Right lobe of liver (tissue), 6 donors: ENCODE measurements around the gene ZBTB43. TPM values are rescaled to one million over a fixed set of nuclear protein-coding genes. Genes with fewer than 3 reads are reported as not detected.
"Not testable (repeated sequence)": the region's sequence is repeated elsewhere in the genome, so short reads cannot be mapped to it uniquely, and the experiment has no call there.

Source experiments
- ATAC-seq, 4 donors: fragments of 200-7000 bp; cut with Tn5 transposase; one replicate each; pipeline ENCODE4 v1.9.1; 2020; ENCODE audit warnings: mild to moderate bottlenecking in 4 of 4, moderate library complexity in 4 of 4
- DNase-seq, 3 donors: peaks; one replicate each; pipeline ENCODE4 v3.0.0-alpha.2; 2020
- H3K27ac ChIP-seq, 3 donors: fragments of 200-600 bp; one replicate each; pipeline ENCODE4 v1.8.0; 2022
- H3K27me3 ChIP-seq, 2 donors: fragments of 200-600 bp; one replicate each; pipeline ENCODE4 v1.8.0; 2022
- H3K36me3 ChIP-seq, 4 donors: fragments of 200-600 bp; sonication (generic) in 1 of 4; one replicate each; pipeline versions ENCODE4 v1.5.1 to v1.8.0; 2017 to 2022; ENCODE audit warnings: control low read depth in 1 of 4
- H3K4me1 ChIP-seq, 4 donors: fragments of 200-600 bp; sonication (generic) in 1 of 4; one replicate each; pipeline versions ENCODE4 v1.5.1 to v1.8.0; 2017 to 2022; ENCODE audit warnings: control low read depth in 1 of 4
- H3K4me3 ChIP-seq, 3 donors: fragments of 200-600 bp; one replicate each; pipeline ENCODE4 v1.8.0; 2022
- H3K9me3 ChIP-seq, 4 donors: fragments of 200-600 bp; sonication (generic) in 1 of 4; one replicate each; pipeline versions ENCODE4 v1.5.1 to v1.8.0; 2017 to 2022; ENCODE audit warnings: control low read depth in 1 of 4
- CTCF ChIP-seq, 4 donors: fragments of 200-600 bp in 3 of 4; fragments of 450-650 bp in 1 of 4; IDR thresholded peaks; one replicate each; pipeline versions ENCODE4 v1.5.1 to v1.8.0; 2016 to 2022; ENCODE audit warnings: antibody characterized with exemption in 4 of 4, mild to moderate bottlenecking in 2 of 4
- POLR2A ChIP-seq: fragments of 450-650 bp; IDR thresholded peaks from one replicate; pipeline ENCODE4 v1.6.1; 2017; ENCODE audit warnings: antibody characterized with exemption, mild to moderate bottlenecking
- WGBS: methylation state at CpG from one replicate; pipeline ENCODE4 v1.1.6; 2018; ENCODE audit warnings: low coverage, low lambda C conversion rate; ENCODE audit not compliant: insufficient coverage; ENCODE audit errors: missing lambda C conversion rate; 5-methylcytosine and 5-hydroxymethylcytosine counted together
- intact Hi-C, 2 donors: fragments of 100-400 bp; cut with DNase I; formaldehyde crosslinking; loops; one replicate each; pipeline versions ENCODE4 v1.11.2 to v1.14.1; 2022
- total RNA-seq, 6 experiments: library from RNA; depleted of rRNA in 2 of 6; stranded (reverse); fragments of >200 nt in 2 of 6; fragmentation: NEBNext Ultra II Directional in 3 of 6; extraction: Animal tissue kit (Norgen Biotek cat#: 25700) in 3 of 6; gene quantifications; one replicate each; pipeline versions ENCODE4 v1.1.0 to v1.2.4, GENCODE V29; 2016 to 2023
- donor health status: DM: no; HTN: yes; CAD: no.
- donor health status: DM: no; HTN: no; CAD: no.
- donor health status: DM: no; HTN: no; CAD: no.
- donor health status: DM: no; HTN: yes; CAD: no.
- donor health status: DM: no; HTN: yes; CAD: no.

The ZBTB43 gene
- total RNA-seq, 6 experiments from 2014 or later: 4.8 to 14.5 (median 9.9) TPM

GRCh38 chr9:126809068-126809467 is 4.2 kb downstream of the ZBTB43 start:
- DNase-seq: no peak

GRCh38 chr9:126810221-126810620 is 5.4 kb downstream of the ZBTB43 start:
- Histone ChIP-seq H3K36me3 (peaks cover 0 to 36% (median under 1%) of the 10 kb centered on the region in 4 donors), H3K4me1 (peaks cover 0 to 40% (median 10%) of the 10 kb centered on the region in 4 donors)
- 96% methylated on average over 8 of the region's 12 CpGs for WGBS
- H3K4me3 ChIP-seq, H3K9me3 ChIP-seq, DNase-seq, H3K27ac ChIP-seq, H3K27me3 ChIP-seq, ATAC-seq, intact Hi-C loops: not testable (repeated sequence)

More at GRCh38 chr9:126809068-126809467, 4.2 kb downstream of the ZBTB43 start:
- 41% methylated on average over 3 of the region's 3 CpGs for WGBS
- H3K4me1 ChIP-seq: peaks cover 0 to 45% (median 10%) of the 10 kb centered on the region in 4 donors
- peaks cover 0 to under 1% (median 0%) of the 10 kb centered on the region in 4 donors for H3K9me3 ChIP-seq
- no peaks in the 10 kb centered on the region for H3K27me3 ChIP-seq
- no peak for TF ChIP-seq CTCF (IDR thresholded peaks at IDR 0.05)
- TF ChIP-seq POLR2A: no peak
- H3K27ac ChIP-seq: no peak overlapping the region
- H3K36me3 ChIP-seq: peaks cover 0 to 36% (median 0%) of the 10 kb centered on the region in 4 donors
- intact Hi-C loops: no loop called here
- no peak overlapping the region for H3K4me3 ChIP-seq
- no peak for ATAC-seq

GRCh38 chr9:126813072-126813471 is 8.2 kb downstream of the ZBTB43 start:
- WGBS: 96% methylated on average over 8 of the region's 11 CpGs

GRCh38 chr9:126814091-126814490 is 9.3 kb downstream of the ZBTB43 start:
- Histone ChIP-seq H3K27me3 (no peaks in the 10 kb centered on the region), H3K27ac (no peak overlapping the region), H3K4me3 (no peak overlapping the region), H3K4me1 (peaks cover 0 to 5% (median 0%) of the 10 kb centered on the region in 4 donors), H3K9me3 (peaks cover 0 to 14% (median 2%) of the 10 kb centered on the region in 4 donors), H3K36me3 (peaks cover 0 to 35% (median 3%) of the 10 kb centered on the region in 4 donors)
- no peak for TF ChIP-seq POLR2A
- no peak for TF ChIP-seq CTCF (IDR thresholded peaks at IDR 0.05)
- ATAC-seq (no peak), DNase-seq (no peak)
- intact Hi-C loops: no loop called here

More at GRCh38 chr9:126813072-126813471, 8.2 kb downstream of the ZBTB43 start:
- Histone ChIP-seq H3K36me3 (peaks cover 0 to 36% (median under 1%) of the 10 kb centered on the region in 4 donors), H3K4me3 (no peak overlapping the region), H3K27ac (no peak overlapping the region), H3K9me3 (peaks cover 0 to 5% (median 2%) of the 10 kb centered on the region in 4 donors), H3K27me3 (no peaks in the 10 kb centered on the region), H3K4me1 (peaks cover 0 to 15% (median 0%) of the 10 kb centered on the region in 4 donors)
- TF ChIP-seq POLR2A: no peak
- no peak for TF ChIP-seq CTCF (IDR thresholded peaks at IDR 0.05)
- no peak for ATAC-seq
- DNase-seq: no peak
- intact Hi-C loops: no loop called here

GRCh38 chr9:126817615-126818014 is 12.8 kb downstream of the ZBTB43 start:
- H3K27ac ChIP-seq, H3K27me3 ChIP-seq, ATAC-seq, H3K36me3 ChIP-seq, intact Hi-C loops, H3K4me3 ChIP-seq, DNase-seq: not testable (repeated sequence)
- Histone ChIP-seq H3K4me1 (peaks cover 0 to 15% (median 5%) of the 10 kb centered on the region in 4 donors), H3K9me3 (peaks cover 0 to 14% (median 2%) of the 10 kb centered on the region in 4 donors)
- 100% methylated on average over 5 of the region's 7 CpGs for WGBS
